ENCODE measurements around the gene ZNF860. TPM values are rescaled to one million over a fixed set of nuclear protein-coding genes. Genes with fewer than 3 reads are reported as not detected.

ZNF860 gene
- total RNA-seq, 1 experiment from 2014 or later, result 12.5 TPM

GRCh38 chr3:31974471-31974870 is 7.1 kb upstream of the ZNF860 start:
- Mint-ChIP-seq H3K9me3 (ENCODE audit: unreplicated experiment) (no peaks in the 10 kb centered on the region), H3K27me3 (ENCODE audit: insufficient read depth, unreplicated experiment) (no peaks in the 10 kb centered on the region), H3K36me3 (ENCODE audit: insufficient read depth, unreplicated experiment) (peaks cover 27% of the 10 kb centered on the region), H3K4me1 (ENCODE audit: insufficient read depth, unreplicated experiment) (peaks cover 56% of the 10 kb centered on the region), H3K4me3 (ENCODE audit: unreplicated experiment) (no peak overlapping the region), H3K27ac (ENCODE audit: low read depth, unreplicated experiment) (peak overlapping the region; percentile 76)
- ChIA-PET POLR2A (interaction anchor here (0.8 kb wide), 1 partner anchor 734 kb away, joined by 3 read pairs; no protein-coding TSS in a partner anchor), CTCF (no interaction called here)
- intact Hi-C loops (cut with micrococcal nuclease), result no loop called here
- no peak for DNase-seq (ENCODE audit: unreplicated experiment)
- no peak for TF ChIP-seq CTCF (IDR thresholded peaks at IDR 0.05; ENCODE audit: unreplicated experiment)
- BruUV-seq (replicated peaks), result no TSS peak

- POLR2A ChIA-PET, result interaction anchor here (0.9 to 2.3 kb wide), 2 partner anchors 8 to 82 kb away, joined by 3 to 12 read pairs; no protein-coding TSS in a partner anchor
- intact Hi-C loops (cut with micrococcal nuclease), result no loop called here
- peak overlapping the region; percentile 76 for H3K27ac Mint-ChIP-seq (ENCODE audit: low read depth, unreplicated experiment)
- H3K4me1 Mint-ChIP-seq (ENCODE audit: insufficient read depth, unreplicated experiment), result peaks cover 59% of the 10 kb centered on the region
- TF ChIP-seq CTCF (IDR thresholded peaks at IDR 0.05; ENCODE audit: unreplicated experiment), result no peak
- no peak for DNase-seq (ENCODE audit: unreplicated experiment)
- CTCF ChIA-PET, result no interaction called here
- H3K27me3 Mint-ChIP-seq (ENCODE audit: insufficient read depth, unreplicated experiment), result no peaks in the 10 kb centered on the region
- no TSS peak for BruUV-seq (replicated peaks)
- no peaks in the 10 kb centered on the region for H3K9me3 Mint-ChIP-seq (ENCODE audit: unreplicated experiment)
- no peak overlapping the region for H3K4me3 Mint-ChIP-seq (ENCODE audit: unreplicated experiment)
- H3K36me3 Mint-ChIP-seq (ENCODE audit: insufficient read depth, unreplicated experiment), result peaks cover 27% of the 10 kb centered on the region
Observed at GRCh38 chr3:31974964-31975363, 6.6 kb upstream of the ZNF860 start.

GRCh38 chr3:31976302-31976701 is 5.2 kb upstream of the ZNF860 start:
- ChIA-PET CTCF (no interaction called here), POLR2A (interaction anchor here (0.9 to 2.3 kb wide), 7 partner anchors 9 to 100 kb away, joined by 3 to 15 read pairs (median 6); no protein-coding TSS in a partner anchor)
- no peak overlapping the region for H3K4me3 Mint-ChIP-seq (ENCODE audit: unreplicated experiment)
- peak overlapping the region; percentile 76 for H3K27ac Mint-ChIP-seq (ENCODE audit: low read depth, unreplicated experiment)
- BruUV-seq (replicated peaks), result no TSS peak
- intact Hi-C loops (cut with micrococcal nuclease), result no loop called here
- H3K36me3 Mint-ChIP-seq (ENCODE audit: insufficient read depth, unreplicated experiment), result peaks cover 31% of the 10 kb centered on the region
- TF ChIP-seq CTCF (IDR thresholded peaks at IDR 0.05; ENCODE audit: unreplicated experiment), result no peak
- no peak for DNase-seq (ENCODE audit: unreplicated experiment)
- peaks cover 59% of the 10 kb centered on the region for H3K4me1 Mint-ChIP-seq (ENCODE audit: insufficient read depth, unreplicated experiment)
- no peaks in the 10 kb centered on the region for H3K9me3 Mint-ChIP-seq (ENCODE audit: unreplicated experiment)
- no peaks in the 10 kb centered on the region for H3K27me3 Mint-ChIP-seq (ENCODE audit: insufficient read depth, unreplicated experiment)

- Mint-ChIP-seq H3K4me3 (ENCODE audit: unreplicated experiment) (peak overlapping the region; percentile 93), H3K4me1 (ENCODE audit: insufficient read depth, unreplicated experiment) (peaks cover 67% of the 10 kb centered on the region), H3K9me3 (ENCODE audit: unreplicated experiment) (no peaks in the 10 kb centered on the region), H3K36me3 (ENCODE audit: insufficient read depth, unreplicated experiment) (peaks cover 27% of the 10 kb centered on the region), H3K27me3 (ENCODE audit: insufficient read depth, unreplicated experiment) (no peaks in the 10 kb centered on the region), H3K27ac (ENCODE audit: low read depth, unreplicated experiment) (peak overlapping the region; percentile 40)
- TF ChIP-seq CTCF (IDR thresholded peaks at IDR 0.05; ENCODE audit: unreplicated experiment), result no peak
- intact Hi-C loops (cut with micrococcal nuclease), result no loop called here
- no peak for DNase-seq (ENCODE audit: unreplicated experiment)
- BruUV-seq (replicated peaks), result no TSS peak
- ChIA-PET POLR2A (interaction anchor here (1.2 to 2.7 kb wide), 7 partner anchors 9 to 114 kb away, joined by 3 to 52 read pairs (median 9); no protein-coding TSS in a partner anchor), CTCF (interaction anchor here (0.6 to 1.7 kb wide), 3 partner anchors 9 to 98 kb away, joined by 4 to 7 read pairs (median 4); no protein-coding TSS in a partner anchor)
Observed at GRCh38 chr3:31977736-31978135, 3.8 kb upstream of the ZNF860 start.
